Skin of body (tissue), 3 donors: Measurements from ENCODE around the gene INPP5B. TPM values are rescaled to one million over a fixed set of nuclear protein-coding genes. Genes with fewer than 3 reads are reported as not detected.

ENCODE experiments used
- DNase-seq: peaks from one replicate; lab custom pipeline; 2025; lab: John Stamatoyannopoulos, UW
- small RNA-seq: library from RNA; depleted of rRNA; stranded (forward); fragments of <200 nt; gene quantifications from one replicate; pipeline ENCODE3, GENCODE V24; 2014; ENCODE audit warnings: low replicate concordance
- total RNA-seq: library from RNA; depleted of rRNA; stranded (reverse); fragments of >200 nt; gene quantifications from one replicate; pipeline ENCODE4 v1.2.3, GENCODE V29; 2014

The INPP5B gene
- total RNA-seq, 1 donor from 2014 or later = 16.0 TPM

- DNase-seq = no peak
Measured at GRCh38 chr1:37840711-37841110, 106.1 kb downstream of the INPP5B start.

GRCh38 chr1:37839676-37840075, 107.2 kb downstream of the INPP5B start:
- no peak for DNase-seq

- DNase-seq = no peak
Measured at GRCh38 chr1:37836788-37837187, 110.1 kb downstream of the INPP5B start.

GRCh38 chr1:37831809-37832208, 115.0 kb downstream of the INPP5B start:
- DNase-seq = no peak

DNA sequence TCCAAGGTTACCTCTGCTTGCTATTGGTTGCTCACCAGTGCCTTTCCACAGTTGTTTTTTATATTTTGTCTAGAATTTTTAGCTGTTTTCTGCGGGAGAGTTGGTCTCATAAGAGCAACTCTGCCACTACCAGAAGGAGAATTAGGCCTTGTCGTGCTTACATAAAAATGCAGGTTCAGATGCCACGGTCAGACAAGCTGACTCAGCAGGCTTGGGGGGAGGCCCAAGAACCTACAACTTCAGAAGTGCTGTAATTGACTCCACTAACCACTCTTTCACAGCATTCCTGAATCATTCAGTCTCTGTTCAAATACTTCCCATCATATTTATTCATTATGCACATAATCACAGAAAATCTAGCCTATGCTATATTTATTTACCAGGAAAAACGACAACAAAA, 115.7 kb downstream of the INPP5B start:
- DNase-seq = no peak

DNA sequence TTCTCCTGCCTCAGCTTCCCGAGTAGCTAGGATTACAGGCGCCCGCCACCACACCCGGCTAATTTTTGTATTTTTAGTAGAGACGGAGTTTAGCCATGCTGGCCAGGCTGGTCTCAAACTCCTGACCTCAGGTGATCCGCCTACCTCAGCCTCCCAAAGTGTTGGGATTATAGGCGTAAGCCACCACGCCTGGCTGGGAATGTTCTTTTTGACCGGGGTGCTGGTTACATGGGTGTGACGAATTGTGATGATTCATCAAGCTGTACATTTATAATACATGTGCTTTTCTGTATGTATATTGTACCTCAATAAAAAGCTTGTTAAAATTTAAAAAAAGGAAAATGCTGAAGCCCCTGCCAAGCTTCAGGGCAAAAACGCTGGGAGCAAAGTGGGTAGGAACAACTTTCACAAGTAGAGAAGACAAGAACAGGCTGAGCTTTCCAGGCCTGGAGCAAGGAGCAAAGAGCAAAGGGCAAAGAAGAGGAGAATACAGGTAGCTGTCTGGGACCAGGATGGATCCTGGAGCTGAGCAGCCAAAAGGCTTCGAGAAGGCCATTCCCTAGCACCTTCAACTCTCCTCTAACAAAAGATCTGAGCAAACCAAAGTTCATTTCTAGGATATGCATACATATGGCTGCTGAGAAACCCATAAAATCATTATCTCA, 118.3 kb downstream of the INPP5B start:
- DNase-seq = no peak

- no peak for DNase-seq
Measured at GRCh38 chr1:37825506-37825905, 121.3 kb downstream of the INPP5B start.

DNA sequence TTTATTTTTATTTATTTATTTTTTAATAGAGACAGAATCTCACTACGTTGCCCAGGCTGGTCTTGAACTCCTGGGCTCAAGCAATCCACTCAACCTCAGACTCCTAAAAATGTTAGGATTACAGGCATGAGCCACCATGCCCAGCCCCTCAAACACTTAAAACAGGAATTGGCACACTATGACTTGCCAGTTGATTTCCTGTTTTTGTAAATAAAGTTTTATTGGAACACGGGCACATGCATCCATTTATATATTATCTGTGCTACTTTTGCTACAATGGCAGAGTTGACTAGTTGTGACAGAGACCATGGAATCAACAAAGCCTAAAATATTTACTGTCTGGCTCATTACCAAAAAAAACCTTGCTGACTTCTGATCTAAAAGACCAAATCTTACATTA, 122.9 kb downstream of the INPP5B start:
- DNase-seq = no peak

DNA sequence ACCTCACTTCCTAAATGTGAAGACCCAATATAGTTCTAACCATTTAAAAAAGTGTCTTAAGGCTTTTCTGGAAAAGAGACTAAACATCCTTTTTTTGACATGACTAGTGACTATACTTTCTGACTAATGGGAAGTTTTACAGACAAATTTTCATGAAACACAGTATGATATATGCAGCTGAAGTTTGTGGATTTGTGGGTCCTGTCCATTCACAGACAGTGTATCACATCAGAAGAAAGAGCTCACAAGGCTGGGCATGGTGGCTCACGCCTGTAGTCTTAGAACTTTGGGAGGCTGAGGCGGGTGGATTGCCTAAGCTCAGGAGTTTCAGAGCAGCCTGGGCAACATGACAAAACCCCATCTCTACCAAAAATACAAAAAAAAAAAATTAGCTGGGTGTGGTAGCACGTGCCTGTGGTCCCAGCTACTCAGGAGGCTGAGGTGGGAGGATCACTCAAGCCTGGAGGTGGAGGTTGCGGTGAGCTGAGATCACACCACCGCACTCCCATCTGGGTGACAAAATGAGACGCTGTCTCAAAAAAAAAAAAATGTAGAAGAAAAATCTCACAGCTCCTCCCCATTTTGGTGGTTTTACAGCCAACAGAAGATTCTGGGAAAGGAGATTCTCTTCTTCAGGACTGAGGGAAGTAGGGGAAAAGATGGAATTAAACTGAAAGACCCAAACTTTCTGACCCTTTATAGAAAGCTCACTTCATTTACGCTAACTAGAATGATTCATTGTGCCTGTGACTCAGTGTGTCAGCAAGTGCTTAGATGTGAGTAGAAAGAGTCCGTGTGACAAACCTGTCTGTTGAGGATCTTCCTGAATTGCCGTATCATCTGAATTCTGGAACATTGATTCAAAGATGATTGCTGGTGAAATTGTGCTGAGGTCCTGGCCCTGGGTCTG, 123.7 kb downstream of the INPP5B start:
- no peak for DNase-seq

DNA sequence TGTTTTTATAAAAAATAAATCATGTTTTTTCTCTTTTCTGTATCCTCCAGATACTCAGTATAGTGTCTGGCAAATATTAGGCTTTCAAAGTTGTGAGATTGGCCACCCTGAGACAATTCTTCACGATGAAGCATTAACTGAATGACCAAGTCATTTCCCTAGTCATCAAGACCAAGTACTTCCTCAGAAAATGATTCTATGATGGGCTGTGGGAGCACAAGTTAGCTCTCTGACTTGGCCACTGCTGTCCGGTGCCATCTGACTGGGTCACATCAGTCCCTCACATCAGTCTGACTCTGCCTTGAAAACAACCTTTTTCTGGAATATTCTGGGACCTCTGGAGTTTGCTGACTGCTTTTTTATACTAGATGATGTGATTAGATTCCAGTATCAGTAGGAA, 125.4 kb downstream of the INPP5B start:
- no peak for DNase-seq

DNA sequence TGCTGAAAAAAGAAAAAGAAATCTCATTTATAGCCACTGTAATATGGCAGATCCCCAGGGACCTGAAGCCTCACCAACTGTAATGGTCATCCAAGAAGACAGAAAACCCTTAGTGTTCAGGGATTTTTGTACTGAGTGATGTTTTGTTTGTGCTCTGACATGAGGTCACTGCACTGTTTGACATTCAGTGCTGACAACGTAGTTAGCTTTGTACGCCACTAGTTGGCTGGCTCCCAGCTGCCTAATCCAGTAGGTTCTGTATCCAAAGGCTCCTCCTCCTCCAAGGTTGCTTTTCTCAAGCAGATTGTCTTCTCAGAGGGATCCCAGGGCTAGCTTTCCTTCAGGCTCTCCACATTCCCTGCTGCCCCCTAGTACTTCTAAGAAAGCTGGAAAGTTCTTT, 129.4 kb downstream of the INPP5B start:
- DNase-seq = no peak

DNA sequence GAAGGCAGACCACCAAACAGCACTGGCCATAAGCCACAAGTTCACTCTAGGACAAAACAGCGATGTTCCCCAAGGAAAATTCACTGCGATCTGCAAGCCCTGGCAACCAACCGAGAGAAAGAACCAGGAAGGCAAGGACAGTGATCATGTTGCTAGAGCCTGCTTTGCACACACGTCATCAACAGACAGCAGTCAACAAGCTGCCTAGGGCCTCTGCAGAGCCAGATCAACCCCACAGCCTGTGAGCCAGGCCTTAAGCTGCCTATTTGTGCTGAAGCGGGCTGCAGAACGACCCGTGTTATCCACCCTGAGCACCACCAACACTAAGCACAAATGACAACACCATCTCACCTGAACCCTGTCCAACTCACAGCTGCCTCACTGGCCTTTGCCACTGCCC, 132.6 kb downstream of the INPP5B start:
- DNase-seq = peak; percentile 89

DNA sequence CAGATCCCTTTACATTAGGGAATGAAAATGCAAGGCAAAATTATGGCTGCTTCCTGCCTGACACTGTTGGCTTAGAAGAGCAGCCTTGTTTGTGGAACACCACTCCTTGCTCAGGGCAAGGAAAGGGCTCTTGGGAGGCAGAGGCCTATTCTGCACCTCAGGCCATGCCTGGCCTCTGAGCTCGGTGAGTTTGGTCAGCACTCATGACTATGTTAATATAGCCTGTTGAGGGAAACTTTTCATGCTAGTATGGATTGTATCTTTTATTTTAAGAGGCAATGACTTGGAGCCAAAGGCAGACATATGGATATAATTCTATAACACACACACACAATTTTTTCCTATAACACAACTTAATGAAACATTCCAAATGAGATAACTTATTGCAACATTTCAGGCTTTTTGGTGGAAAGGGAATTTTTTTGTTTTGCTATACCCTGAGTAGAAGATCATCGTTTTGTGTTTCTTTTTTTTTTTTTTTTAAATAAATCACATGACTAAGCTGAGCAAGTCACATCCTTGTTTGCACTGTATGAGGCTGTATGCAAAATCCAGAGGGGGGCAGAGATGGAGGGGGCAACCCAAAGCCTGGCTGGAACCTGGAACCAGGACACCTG, 133.2 kb downstream of the INPP5B start:
- DNase-seq = peak; percentile 86

GRCh38 chr1:37811027-37811655, 135.7 kb downstream of the INPP5B start:
- peak; percentile 58 for DNase-seq

Small RNA genes lying within 50 kb of the gene (small RNA-seq; reads per million reads assigned to genes)
- not detected for gene RF00017
- not detected for gene RF00092
- gene RNU6-510P = not detected
- not detected for gene RNU6-584P

Other genes starting within 250 kb of the INPP5B start
- gene EPHA10, start 181.9 kb downstream of the INPP5B start, total RNA-seq = 0.49 TPM
- gene MANEAL, start 153.2 kb downstream of the INPP5B start, total RNA-seq = 3.5 TPM
- 10.9 TPM for gene C1orf122, start 139.3 kb downstream of the INPP5B start, total RNA-seq
- gene YRDC, start 138.8 kb downstream of the INPP5B start, total RNA-seq = 10.8 TPM
- gene MTF1, start 87.5 kb downstream of the INPP5B start, total RNA-seq = 4.7 TPM
- 64.1 TPM for gene SF3A3, start 43.0 kb upstream of the INPP5B start, total RNA-seq
- 23.4 TPM for gene FHL3, start 58.5 kb upstream of the INPP5B start, total RNA-seq
- gene UTP11, start 65.7 kb upstream of the INPP5B start, total RNA-seq = 38.6 TPM
- 3.6 TPM for gene POU3F1, start 99.7 kb upstream of the INPP5B start, total RNA-seq